ENCODE measurements around the gene ICAM1.
A peak's percentile ranks its signal among the peaks of the same experiment; 100 is the strongest.
"Not testable (repeated sequence)": the region's sequence is repeated elsewhere in the genome, so short reads cannot be mapped to it uniquely, and the experiment has no call there.

ICAM1 gene, protein sequence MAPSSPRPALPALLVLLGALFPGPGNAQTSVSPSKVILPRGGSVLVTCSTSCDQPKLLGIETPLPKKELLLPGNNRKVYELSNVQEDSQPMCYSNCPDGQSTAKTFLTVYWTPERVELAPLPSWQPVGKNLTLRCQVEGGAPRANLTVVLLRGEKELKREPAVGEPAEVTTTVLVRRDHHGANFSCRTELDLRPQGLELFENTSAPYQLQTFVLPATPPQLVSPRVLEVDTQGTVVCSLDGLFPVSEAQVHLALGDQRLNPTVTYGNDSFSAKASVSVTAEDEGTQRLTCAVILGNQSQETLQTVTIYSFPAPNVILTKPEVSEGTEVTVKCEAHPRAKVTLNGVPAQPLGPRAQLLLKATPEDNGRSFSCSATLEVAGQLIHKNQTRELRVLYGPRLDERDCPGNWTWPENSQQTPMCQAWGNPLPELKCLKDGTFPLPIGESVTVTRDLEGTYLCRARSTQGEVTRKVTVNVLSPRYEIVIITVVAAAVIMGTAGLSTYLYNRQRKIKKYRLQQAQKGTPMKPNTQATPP

DNA sequence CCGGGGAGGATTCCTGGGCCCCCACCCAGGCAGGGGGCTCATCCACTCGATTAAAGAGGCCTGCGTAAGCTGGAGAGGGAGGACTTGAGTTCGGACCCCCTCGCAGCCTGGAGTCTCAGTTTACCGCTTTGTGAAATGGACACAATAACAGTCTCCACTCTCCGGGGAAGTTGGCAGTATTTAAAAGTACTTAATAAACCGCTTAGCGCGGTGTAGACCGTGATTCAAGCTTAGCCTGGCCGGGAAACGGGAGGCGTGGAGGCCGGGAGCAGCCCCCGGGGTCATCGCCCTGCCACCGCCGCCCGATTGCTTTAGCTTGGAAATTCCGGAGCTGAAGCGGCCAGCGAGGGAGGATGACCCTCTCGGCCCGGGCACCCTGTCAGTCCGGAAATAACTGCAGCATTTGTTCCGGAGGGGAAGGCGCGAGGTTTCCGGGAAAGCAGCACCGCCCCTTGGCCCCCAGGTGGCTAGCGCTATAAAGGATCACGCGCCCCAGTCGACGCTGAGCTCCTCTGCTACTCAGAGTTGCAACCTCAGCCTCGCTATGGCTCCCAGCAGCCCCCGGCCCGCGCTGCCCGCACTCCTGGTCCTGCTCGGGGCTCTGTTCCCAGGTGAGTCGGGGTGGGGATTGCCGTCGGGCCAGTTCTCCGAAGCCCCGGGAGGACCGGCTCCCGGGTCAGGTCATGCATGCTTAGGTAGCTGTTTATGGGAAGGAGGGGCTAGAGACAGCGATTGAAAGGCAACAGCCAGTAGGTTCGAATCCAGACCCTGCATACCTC lies at the start of gene ICAM1:
Gene ICAM1, plus strand, starts transcription at position 505 of the 779 bp plus-strand sequence. Its CDS starts 40 bp downstream, at position 545.
- peak; percentile 66 for DNase-seq (ENCODE audit: low read depth)

DNA sequence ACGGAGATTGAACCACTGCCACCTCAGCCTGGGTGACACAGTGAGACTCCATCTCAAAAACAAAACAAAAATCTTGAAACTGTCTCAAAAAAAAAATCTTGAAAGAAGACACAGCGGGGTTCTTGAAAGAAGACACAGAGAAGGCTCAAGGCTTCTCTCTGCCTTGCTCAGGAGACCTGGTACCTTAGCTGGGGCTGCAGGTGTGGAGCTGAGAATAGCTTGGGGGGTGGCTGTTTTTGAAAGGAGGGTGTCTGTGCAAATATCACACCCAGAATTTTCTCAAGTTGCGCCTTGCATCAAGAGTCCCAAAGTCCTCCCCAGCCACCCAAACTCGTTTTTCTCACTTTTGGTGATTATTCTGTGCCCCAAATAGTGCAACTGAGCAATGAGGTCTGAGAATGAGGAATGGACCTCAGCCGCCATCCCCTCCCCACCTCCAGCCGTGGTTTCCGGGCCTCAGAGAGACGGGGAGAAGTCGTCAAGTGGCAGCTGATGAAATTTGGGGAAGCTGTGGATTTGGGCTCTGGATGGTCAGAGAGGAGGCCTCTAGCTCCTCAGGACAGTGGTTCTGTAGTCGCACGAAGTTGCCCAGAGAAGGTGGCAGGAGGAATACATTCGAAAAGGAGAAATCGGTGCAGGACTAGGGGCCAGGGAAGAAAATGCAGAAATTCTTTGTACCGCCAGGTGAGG lies 48.6 kb upstream of the ICAM1 start:
- no peak for DNase-seq (ENCODE audit: low read depth)

DNA sequence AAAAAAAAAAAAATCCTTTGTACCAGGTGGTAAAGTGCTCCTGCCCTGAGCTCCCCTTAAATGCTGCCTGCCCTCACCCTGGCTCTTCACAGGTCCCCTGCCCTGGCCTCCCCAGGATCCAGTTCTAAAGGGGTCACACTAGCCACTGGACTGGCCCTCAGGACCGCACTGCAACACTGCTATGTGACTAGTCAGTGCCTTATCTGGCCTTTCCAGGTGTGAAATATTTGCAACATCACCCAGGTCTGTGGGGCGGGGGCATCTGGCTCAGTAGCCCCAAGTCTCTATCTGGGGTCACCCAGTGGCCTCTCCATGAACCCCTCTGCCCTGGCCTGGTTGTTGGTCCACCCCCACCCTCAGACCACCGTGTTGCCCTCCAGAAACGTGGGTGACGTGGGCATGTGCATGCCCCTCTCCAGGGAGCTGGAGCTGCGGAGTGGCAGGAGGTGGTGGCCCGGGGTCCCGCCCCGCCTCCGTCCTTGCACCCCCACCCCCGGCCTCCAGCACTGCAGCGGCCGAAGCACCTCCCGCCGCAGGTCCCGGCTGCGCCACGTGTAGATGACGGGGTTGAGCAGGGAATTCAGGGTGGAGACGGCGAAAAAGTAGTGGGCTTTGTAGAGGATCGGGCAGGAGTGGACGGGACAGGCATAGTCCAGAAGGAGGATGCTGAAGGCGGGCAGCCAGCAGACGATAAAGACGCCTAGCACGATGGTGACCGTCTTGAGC lies 47.3 kb upstream of the ICAM1 start:
- no peak for DNase-seq (ENCODE audit: low read depth)

DNA sequence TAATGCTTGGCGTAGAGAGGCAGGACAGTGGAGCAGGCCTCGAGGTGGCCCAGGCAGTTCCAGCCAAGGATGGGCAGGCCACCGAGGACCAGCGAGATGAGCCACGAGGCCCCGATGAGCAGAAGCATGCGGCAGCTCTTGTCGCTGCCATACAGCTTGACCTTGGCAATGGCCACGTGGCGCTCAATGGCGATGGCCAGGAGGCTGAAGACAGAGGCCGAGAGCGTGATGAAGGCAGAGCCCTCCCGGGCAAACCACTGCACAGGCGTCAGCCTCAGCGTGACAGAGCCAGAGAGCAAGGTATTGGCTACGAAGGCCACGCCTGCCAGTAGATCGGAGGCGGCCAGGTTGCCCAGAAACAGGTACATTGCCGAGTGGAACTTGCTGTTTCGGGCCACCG lies 46.6 kb upstream of the ICAM1 start:
- DNase-seq (ENCODE audit: low read depth) = no peak

DNA sequence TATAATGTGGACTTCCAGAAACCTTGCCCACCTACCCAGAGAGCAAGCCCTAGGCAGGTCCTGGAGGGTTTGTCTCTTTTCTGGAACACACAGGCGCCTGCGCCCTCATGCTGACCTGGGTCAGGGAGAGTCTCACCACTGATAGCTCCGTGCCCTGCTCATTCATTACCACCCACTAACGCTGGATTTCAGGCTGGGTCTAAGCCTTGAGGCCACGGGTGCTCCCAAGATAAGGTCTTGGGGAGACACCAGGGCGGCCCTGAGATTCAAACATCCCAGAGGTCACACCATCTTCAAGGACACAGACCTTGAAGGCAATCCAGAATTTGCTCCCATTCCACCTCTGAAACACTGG lies 44.9 kb upstream of the ICAM1 start:
- DNase-seq (ENCODE audit: low read depth) = no peak

DNA sequence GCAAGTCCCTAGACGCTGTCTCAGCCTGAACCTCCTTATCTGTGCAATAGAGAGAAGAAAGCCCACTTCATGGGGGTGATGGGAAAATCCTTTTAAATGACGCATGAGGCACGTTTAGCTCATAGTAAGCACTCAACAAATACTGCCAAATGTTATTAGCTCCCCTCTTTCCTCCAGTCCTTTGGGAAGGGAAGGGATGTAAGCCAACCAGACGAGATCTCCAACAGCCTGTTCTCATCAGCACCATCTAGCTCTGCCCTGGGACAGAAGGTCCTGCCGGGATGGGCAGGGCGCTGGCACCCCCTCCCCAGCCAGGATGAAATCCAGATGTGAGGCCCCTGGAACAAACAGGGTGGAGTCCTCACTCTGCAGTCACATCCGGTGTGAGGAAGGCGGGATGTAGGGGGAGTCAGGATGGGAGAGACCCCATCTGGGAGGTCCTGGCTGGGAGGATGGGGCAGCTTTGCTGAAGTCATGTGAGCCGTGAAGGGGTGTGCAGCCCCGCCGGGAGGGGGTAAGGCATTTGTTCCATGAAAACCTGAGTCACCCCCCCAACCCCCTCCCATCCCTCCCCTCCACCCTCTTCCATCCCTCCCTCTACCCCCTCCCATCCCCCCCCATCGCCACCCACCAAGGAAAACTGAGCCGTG lies 44.4 kb upstream of the ICAM1 start:
- no peak for DNase-seq (ENCODE audit: low read depth)

DNA sequence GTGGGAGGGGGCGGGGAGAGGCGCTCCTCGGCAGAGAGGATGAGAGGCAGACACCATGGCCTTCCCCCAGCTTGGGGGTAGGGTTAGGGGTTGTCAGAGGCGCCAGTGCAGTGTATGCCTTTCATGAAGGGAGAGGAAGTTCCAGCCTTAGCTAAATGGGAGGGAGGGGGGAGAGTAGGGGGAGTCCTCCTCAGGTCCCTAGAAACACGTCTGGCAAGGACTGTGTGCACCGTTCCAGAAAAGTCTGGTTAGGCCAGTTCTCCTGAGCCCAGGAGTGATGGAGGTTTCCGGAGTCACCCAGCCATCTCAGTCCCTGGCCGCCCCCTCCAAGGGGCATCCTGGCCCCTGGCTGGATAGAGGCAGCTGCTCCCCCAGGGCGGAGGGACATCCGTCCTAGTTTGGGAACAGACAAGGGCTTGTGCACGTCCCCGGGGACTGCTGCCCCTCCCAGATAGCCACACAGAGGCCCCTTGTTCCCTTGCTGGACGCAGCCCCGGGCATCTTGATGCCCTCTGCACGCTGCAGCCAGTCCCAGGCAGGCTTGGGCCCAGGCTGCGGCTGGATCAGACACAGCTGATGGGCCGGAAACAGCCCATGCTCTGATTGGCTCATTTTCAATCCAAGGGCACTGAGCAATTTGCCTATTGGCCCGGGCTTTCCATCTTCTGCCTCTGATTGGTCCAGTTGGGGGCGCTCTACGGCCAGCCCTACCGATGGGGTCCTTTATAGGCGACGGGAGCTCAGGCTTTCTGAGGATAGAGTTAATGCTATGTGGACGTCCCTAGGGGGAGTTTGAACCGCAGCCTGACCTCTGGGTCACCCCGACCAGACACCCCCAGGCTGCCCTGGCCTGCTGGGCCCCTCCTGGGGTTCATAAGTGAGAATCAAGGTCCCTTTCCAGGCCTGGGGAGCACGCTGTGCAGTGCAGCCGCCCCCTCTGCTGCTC lies 43.6 kb upstream of the ICAM1 start:
- DNase-seq (ENCODE audit: low read depth) = no peak

DNA sequence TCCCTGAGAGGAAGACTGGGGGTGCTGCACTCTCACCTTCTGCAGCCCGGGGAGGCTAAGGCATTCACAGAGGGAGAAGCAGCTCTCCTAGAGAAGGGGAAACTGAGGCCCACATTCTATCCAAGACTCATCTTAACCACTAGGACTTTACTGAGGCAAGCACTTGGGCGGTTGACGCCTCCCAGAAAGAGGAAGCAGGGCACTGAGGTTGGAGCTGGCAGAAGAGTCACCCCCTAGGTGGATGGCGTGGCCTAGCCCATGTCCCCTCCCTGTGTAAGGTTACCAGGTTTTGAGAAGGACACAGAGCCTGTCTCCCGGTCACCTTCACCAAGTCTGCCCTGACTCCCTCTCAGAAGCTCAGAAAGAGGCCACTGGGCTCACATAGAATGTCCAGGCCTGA lies 42.5 kb upstream of the ICAM1 start:
- DNase-seq (ENCODE audit: low read depth) = no peak

DNA sequence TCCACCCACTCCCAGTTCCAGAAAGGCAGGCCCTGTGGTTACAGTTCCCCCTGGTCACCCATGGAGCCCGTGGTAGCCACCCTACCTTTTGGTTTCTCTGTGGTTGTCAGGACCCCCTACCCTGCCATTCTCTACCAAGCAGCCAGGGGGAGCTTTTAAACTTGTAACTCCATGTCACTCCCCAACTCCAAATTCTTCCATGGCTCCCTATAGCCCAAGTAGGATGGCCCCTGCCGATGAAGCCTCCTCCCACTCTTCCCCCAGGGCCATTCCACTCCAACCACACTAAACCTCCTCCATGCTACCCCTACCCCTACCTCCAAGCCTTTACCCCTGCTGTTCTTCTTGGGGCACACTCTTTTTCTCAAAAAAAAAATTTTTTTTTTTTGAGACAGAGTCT lies 42.0 kb upstream of the ICAM1 start:
- DNase-seq (ENCODE audit: low read depth) = no peak

DNA sequence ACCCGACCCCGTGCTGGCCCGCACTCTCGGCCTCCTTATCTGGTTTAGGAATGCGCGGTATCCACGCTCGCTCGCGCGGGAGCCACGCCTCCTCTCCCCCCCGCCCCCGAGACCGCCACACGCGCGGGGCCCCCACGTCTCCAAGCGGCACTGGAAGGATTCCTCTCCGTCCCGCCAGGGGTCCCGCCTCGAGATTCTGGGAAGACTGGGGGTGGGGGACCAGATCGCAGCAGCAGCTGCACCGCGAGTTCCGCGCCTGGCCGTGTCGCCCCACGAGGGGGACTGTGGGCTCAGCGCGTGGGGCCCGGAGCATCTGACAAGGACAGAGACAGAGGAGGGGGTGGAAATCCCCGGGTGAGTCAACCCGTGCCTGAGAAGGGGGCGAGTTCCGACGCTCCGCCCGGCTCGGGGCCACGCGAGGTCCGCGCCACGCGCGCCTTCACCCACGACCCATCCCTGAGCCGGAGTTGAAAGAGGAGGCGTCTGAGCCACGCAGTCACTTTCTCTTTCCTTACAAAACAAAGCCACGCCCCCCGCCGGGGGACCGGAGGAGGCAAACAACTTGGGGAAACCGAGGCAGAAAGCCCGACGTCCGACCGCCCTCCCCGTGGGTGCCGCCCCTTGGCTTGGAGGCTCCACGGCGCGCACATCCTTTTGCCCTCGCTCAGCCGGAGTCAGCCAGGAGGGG lies 40.6 kb upstream of the ICAM1 start:
- peak; percentile 70 for DNase-seq (ENCODE audit: low read depth)

DNA sequence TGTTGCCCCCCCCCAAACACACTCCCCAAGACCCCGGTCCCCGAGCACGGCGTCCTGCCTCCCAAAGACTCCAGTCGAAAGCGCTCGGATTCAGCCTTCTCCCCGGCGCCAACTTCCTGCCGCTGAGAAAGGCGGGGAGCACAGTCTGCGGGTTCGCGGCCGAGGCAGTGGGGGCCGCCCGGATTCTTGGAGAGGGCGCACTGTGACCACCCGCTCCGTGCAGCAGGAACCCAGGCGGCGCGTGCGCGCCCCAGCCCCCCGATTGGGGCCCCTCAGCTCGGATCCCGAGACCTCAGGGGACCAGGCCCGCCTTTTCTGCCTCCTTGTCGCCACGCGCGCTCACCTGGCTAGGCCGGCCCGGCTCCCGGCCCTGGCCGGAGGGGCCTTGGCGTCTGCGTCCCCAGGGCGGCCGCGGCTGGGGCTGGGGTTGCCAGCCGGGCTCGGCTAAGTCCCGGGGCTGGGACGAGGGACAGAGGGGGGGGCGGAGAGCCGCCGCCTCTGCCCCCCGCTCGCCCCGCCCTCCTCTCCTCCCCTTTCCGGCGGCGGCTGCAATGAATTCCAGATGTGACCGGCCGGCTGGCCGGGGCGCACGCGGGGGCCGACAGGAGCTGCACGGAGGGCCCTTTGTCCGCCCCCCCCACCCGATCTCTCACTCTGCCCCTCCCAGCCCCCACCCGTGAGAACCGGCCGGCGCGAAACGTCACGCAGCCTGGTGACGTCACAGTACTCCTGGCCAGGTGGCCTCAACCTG lies 39.9 kb upstream of the ICAM1 start, which contains the start of gene S1PR2:
Gene S1PR2, minus strand, starts transcription at position 471 of the 751 bp plus-strand sequence. CDS start 6,426 bp downstream, outside the sequence.
- peak; percentile 61 for DNase-seq (ENCODE audit: low read depth)

DNA sequence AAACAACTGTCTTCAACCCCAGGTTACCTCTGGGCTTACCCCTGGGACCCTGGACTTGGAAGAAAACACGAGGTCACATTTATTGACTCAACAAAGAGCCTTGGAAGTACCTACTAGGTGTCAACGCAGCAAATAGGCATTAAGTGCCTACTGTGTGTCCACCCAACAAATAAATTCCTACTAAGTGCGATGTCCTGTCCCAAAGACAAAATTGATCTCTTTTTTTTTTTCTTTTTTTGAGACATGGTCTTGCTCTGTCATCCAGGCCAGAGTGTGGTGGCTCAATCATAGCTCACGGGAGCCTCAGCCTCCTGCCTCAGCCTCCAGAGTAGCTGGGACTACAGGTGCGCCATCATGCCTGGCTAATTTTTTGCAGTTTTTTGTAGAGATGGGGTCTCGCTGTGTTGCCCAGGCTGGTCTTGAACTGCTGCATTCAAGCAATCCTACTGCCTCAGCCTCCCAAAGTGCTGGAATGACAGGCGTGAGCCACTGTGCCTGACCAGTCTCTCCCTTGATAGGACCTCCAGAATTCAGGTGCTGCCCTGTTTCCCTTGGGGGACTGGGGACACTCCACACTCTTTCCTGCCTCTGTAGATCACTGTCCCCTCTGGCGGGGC lies 39.2 kb upstream of the ICAM1 start:
- no peak for DNase-seq (ENCODE audit: low read depth)

DNA sequence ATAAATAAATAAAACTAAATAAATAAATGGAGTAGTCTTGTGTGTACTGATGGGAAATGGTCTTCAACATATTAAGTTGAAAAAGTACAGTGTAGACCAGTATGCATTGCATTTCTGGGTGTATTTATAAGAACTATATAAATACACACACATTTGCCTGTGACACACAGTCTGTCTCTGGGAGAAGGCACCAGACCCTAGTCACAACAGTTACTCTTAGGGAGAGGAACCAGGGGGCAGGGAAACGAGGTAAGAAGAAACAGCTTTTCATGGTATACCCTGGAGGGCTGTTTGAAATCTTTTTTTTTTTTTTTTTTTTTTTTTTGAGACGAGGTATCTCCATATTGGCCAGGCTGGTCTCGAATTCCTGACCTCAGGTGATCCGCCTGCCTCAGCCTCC lies 37.0 kb upstream of the ICAM1 start:
- DNase-seq (ENCODE audit: low read depth) = no peak

DNA sequence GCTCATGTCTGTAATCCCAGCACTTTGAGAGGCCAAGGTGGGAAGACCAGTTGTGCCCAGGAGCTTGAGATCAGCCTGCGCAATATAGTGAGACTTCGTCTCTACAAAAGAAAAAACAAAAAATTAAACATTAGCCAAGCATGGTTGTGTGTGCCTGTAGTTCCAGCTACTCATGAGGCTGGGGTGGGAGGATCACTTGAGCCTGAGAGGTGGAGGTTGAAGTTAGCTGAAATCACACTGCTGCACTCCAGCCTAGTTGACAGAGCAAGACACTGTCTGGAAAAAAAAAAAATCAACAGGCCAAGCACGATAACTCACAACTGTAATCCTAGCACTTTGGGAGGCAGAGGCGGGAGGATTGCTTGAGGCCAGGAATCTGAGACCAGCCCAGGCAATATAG lies 35.9 kb upstream of the ICAM1 start:
- no peak for DNase-seq (ENCODE audit: low read depth)

DNA sequence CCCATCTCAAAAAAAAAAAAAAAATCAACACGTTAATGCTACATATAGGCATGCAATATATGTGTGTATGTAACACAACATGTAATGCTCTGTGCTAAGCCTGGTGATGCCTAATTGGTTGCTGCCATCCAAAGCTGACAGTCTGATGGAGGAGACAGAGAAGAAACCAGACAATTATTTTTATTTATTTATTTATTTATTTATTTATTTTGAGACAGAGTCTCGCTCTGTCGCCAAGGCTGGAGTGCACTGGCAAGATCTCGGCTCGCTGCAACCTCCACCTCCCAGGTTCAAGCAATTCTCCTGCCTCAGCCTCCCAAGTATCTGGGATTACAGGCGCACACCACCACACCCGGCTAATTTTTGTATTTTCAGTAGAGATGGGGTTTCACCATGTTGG lies 35.5 kb upstream of the ICAM1 start:
- not testable (repeated sequence) for DNase-seq (ENCODE audit: low read depth)

DNA sequence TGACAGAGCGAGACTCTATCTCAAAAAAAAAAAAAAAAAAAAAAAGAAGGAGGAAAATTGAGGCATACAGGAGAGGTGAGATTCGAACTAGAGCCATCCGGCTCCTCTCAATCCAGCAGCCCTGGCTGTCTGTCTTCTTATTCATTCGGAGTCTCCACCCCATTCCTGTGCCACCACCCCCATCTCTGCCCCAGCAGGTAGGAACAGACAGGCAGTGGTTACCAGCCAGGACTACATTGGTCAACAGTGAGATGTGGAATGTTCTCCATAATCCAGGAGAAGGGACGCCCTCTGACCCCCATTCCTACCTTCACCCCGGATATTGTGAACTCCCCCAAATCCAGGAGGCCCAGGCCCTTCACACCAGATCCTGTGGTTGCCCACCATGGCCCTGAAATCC lies 33.2 kb upstream of the ICAM1 start:
- DNase-seq (ENCODE audit: low read depth) = no peak

DNA sequence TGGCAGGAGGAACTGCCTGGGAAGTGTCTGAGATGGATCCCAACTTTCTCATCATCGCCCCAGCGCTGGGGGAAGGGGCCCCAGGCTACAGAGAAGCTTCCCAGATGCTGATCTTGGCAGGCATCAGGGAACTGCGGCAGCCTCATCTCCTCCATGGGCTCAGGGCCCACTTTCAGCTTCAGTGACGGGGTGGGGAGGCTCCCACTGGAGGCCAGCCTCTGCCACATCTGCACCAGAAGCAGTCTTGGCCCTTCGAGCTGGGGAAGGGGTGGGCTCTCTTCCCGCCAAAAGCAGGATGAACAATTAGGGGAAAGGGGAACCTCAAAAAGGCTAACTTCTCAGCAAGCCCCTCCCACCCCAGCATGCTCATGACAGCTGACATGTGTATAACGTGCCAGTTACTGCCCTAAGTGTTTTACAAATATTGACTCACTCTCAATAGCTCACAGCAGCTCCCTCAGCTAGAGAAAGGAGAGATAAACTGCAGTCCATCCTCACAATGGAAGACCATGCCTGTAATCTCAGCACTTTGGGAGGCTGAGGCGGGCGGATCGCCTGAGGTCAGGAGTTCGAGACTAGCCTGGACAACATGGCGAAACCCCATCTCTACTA lies 32.6 kb upstream of the ICAM1 start:
- no peak for DNase-seq (ENCODE audit: low read depth)

Data from activated T-helper 9 cell treated with anti-CD3 and anti-CD28 coated beads, Interleukin-2, amount 50 U/mL, for 16 hours (primary cell).